Body of pancreas (tissue), 4 donors: ENCODE data around the gene LMX1B.

Experiments
- POLR2A ChIP-seq, 3 donors: fragments of 450-650 bp; IDR thresholded peaks; one replicate each; pipeline ENCODE4 v1.6.1; 2016; ENCODE audit warnings: antibody characterized with exemption in 3 of 3, mild to moderate bottlenecking in 2 of 3
- TF ChIP-seq, protein P1 (sequence below), 7 experiments: fragments of 450-650 bp in 4 of 7; fragments of 200-600 bp in 3 of 7; sonication (generic) in 3 of 7; IDR thresholded peaks; one replicate each; pipeline ENCODE4 v1.5.1; 2016 to 2019; ENCODE audit warnings: antibody characterized with exemption in 7 of 7

DNA sequence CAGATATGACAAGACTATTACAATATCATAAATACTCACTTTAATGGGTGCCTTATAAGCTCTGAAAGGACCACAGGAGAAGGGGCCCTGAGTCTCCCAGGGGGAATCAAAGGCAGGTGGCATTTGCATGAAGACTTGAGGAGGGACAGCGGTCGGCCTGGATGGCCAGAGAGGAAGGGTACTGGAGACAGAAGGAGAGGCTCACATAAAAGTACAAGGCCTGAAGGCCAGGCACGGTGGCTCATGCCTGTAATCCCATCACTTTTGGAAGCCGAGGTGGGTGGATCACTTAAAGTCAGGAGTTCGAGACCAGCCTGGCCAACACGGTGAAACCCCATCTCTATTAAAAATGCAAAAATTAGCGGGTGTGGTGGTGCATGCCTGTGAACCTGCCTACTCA lies 29.1 kb upstream of the LMX1B start:
- TF ChIP-seq, protein P1, sequence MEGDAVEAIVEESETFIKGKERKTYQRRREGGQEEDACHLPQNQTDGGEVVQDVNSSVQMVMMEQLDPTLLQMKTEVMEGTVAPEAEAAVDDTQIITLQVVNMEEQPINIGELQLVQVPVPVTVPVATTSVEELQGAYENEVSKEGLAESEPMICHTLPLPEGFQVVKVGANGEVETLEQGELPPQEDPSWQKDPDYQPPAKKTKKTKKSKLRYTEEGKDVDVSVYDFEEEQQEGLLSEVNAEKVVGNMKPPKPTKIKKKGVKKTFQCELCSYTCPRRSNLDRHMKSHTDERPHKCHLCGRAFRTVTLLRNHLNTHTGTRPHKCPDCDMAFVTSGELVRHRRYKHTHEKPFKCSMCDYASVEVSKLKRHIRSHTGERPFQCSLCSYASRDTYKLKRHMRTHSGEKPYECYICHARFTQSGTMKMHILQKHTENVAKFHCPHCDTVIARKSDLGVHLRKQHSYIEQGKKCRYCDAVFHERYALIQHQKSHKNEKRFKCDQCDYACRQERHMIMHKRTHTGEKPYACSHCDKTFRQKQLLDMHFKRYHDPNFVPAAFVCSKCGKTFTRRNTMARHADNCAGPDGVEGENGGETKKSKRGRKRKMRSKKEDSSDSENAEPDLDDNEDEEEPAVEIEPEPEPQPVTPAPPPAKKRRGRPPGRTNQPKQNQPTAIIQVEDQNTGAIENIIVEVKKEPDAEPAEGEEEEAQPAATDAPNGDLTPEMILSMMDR (IDR thresholded peaks at IDR 0.05) = no peak
- no peak for TF ChIP-seq POLR2A (IDR thresholded peaks at IDR 0.05)
